GM19043 (cell line): Measurements from ENCODE around the gene SLC11A1.

ENCODE experiments used
- ATAC-seq: cut with Tn5 transposase; IDR thresholded peaks from one replicate; pipeline ENCODE4 v1.9.1; 2021; ENCODE audit warnings: low read depth; ENCODE audit not compliant: unreplicated experiment

SLC11A1 gene

DNA sequence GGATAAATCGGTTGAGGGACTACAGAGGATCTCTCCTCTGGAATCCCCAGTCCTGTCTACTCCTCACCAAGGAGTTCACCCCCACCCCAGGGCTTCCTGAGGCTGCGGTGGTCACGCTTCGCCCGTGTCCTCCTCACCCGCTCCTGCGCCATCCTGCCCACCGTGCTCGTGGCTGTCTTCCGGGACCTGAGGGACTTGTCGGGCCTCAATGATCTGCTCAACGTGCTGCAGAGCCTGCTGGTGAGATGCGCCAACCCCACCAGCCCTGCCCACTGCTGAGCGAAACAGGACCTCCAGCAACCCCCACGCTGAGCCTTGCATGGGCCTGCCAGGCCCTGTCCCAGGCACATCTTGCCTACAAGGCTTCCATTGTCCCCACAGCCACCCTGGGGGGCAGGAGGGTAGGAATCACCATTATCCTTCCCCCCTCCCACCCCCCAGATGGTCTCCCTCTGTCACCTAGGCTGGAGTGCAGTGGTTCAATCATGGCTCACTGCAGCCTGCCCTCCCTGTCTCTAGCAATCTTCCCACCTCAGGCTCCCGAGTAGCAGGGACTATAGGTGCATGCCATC lies 10.9 kb downstream of the SLC11A1 start:
- ATAC-seq = no peak

- ATAC-seq = no peak
These were observed 11.7 kb downstream of the SLC11A1 start for GRCh38 chr2:218393750-218394290.

DNA sequence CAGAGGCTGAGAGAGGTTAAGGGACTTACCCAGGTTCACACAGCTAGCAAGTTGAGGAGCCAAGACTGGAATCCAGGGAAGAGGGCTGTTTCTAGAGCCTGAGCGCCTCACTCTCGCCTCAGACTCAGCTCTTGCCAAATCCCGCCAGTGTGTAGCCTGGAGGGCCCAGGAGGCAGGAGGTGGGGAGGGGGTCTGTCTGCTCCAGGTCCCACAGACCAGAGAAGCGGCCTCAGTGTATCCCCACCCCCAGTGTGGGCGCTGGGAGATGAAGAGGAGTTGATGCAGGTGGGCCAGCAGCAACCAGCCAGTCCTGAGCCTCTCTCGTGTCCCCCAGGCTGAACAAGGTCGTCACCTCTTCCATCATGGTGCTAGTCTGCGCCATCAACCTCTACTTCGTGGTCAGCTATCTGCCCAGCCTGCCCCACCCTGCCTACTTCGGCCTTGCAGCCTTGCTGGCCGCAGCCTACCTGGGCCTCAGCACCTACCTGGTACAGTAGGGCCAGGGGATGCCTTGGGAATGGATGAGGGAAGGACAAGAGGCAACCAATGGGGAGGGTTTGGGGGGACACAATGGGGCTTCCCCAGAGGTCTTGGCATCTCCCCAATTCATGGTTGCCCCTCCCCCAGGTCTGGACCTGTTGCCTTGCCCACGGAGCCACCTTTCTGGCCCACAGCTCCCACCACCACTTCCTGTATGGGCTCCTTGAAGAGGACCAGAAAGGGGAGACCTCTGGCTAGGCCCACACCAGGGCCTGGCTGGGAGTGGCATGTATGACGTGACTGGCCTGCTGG lies 12.4 kb downstream of the SLC11A1 start:
- ATAC-seq = no peak

GRCh38 chr2:218395090-218395444 lies 13.0 kb downstream of the SLC11A1 start:
- ATAC-seq = no peak

DNA sequence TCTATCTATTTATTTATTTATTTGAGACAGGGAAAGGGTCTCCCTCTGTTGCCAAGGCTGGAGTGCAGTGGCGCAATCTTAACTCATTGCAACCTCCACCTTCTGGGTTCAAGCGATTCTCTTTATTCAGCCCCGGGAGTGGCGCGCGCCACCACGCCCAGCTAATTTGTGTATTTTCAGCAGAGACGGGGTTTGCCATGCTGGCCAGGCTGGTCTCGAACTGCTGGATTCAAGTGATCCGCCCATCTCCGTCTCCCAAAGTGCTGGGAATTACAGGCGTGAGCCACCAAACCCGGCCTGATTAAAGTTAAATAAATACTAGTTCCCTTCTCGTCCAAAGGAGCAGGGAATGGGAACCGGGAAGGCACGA lies 13.4 kb downstream of the SLC11A1 start:
- ATAC-seq = no peak

DNA sequence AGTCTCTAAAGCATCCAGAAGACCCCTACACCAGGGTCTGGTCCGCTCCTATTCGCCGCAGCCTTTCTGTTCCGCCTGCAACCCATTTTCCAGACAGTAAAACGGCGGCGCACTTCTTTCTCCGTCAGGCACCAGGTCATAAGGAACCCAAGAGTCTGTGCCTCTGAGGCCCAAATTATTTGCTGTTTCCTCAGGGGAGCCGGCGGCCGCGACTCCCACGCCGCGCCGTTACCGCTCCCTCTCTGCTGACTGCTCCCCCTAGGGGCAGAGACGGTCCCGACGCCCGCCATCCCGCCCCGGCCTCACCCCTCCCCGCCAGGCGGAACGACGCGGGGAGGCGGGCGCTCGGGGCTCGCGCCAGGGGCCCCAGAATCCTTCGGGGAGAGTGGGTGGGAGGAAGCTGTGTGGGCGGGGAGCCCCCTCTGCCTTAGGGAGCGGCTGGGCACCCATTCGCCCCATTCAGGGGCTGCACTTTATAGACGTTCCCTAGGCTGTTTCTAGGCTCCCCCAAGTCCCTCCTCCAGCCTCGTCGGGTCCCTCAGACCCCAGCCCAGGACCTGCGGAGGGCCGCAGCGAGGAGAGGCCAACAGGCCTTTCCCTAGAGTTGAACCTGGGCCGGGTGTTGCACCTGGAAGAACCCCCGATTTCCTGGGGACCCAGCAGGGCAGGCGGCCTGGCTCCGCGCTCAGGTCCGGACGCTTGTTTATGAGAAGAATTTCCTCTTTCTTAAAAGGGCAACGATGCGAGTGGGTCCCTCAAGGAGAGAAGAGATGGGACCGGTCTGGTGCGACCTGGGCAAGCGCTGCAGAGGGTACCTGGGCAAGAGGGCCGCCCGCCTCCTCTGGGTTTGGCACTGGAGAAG lies 14.0 kb downstream of the SLC11A1 start:
- ATAC-seq = peak; percentile 44

- ATAC-seq = no peak
These were observed 14.8 kb downstream of the SLC11A1 start for GRCh38 chr2:218396688-218397462.

GRCh38 chr2:218397463-218397819 lies 15.4 kb downstream of the SLC11A1 start:
- no peak for ATAC-seq

GRCh38 chr2:218397820-218398436 lies 15.9 kb downstream of the SLC11A1 start:
- no peak for ATAC-seq

DNA sequence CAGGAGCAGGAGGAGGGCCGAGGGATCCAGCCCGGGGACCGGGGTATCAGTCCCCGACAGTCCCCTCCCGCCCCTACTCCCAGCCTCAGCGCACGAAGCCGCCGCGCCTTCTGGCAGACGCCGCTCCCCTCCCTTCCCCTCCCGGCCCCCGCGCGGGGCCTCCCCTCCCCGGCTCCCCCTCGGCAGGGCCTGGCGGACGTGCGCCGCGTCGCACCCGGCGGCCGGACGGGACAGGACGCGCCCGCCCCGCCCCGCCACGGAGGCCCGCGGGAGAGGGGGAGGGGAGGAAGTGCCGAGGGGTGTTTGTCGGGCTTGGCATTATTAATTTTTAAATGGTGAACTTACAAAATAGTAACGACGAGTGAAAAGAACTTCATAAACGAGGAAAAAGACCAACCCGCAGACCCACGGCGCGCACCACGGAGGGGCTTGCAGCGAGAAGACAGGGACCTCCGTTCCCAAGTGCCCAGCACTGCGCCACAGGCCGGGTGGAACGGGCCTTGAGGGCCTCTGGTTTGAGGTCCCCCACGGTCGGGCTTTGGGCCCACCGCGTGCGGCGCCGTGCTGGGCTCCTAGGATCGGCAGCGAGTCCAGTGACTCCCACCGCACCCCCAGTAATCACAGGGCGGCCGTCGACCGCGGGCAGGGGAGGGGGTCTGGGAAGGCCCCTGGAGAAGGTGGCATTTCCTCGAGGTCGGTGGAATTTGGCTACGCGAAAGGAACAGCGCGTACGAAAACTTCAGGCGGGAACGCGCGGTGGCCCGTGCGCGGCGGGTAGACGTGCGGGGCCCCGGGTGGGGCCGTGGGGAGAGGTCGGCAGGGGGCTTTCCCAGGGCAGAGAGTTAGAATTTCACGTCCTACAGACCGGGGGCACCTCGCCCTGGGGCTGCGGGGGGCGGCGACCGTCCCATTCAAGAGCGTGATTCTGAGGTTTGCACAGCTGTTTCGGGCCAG lies 16.6 kb downstream of the SLC11A1 start:
- ATAC-seq = peak; percentile 2

GRCh38 chr2:218399391-218400166 lies 17.5 kb downstream of the SLC11A1 start, which contains the start of gene CTDSP1:
TSS of gene CTDSP1 (plus strand) at chr2:218399868. CDS start at chr2:218400091, 223 bp downstream.
- peak; percentile 29 for ATAC-seq

- no peak for ATAC-seq
These were observed 18.3 kb downstream of the SLC11A1 start for GRCh38 chr2:218400167-218400929.

- ATAC-seq = no peak
These were observed 19.1 kb downstream of the SLC11A1 start for GRCh38 chr2:218400930-218401881.

GRCh38 chr2:218401890-218402289 lies 19.8 kb downstream of the SLC11A1 start:
- no peak for ATAC-seq

DNA sequence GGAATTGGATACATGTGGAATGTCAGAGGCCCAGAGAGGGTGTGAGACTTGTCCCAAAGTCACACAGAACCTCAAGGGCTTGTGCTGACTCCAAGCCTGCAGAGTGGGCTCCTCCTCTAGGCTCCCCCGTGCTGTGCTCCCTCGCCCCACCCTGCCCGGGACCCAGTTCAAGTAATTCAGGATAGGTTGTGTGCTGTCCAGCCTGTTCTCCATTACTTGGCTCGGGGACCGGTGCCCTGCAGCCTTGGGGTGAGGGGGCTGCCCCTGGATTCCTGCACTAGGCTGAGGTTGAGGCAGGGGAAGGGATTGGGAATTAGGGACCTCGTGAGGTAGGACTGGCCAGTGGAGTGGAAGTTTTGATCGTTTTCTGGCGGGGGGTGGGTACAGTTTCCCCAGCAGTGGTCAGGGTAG lies 20.4 kb downstream of the SLC11A1 start:
- ATAC-seq = no peak

DNA sequence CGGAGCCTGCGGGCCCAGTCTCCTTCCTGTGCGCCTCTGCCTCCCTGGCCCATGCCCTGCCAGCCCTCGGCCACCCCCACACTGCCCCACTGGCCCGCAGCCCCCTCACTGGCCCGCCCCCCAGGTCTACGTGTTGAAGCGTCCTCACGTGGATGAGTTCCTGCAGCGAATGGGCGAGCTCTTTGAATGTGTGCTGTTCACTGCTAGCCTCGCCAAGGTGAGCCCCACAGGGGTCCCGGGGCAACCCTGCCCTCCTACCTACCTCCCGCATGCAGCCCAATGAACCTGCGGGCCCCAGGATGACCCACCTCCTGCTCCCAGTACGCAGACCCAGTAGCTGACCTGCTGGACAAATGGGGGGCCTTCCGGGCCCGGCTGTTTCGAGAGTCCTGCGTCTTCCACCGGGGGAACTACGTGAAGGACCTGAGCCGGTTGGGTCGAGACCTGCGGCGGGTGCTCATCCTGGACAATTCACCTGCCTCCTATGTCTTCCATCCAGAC lies 20.9 kb downstream of the SLC11A1 start:
- no peak for ATAC-seq
